ENCODE results near the gene IPO5. TPM values are rescaled to one million over a fixed set of nuclear protein-coding genes. Genes with fewer than 3 reads are reported as not detected.

Gene IPO5
- total and polyA plus RNA-seq, 3 donors from 2014 or later: 231 to 465 (median 323) TPM

DNA sequence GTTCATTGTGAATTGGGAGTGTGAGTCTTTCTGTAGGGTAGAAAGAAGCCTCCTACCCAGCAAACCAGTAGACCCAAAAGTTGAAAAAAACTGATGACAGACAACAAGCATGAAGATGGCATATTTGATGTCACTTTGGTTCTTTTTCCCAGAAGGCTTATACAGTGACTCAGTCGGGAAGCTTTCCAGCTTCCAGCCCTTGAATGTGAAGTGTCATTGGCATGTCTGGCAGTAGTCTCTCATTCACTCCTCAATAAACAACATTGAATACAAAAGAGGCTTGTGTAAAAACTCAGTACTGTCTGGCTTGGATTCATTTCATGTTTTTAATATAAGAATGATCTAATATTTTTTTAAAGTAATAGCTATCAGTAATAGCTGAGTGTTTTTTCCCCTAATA, 68.7 kb downstream of the IPO5 start:
- H3K27me3 ChIP-seq: no peaks in the 10 kb centered on the region
- H3K27ac ChIP-seq: no peak overlapping the region
- TF ChIP-seq, protein P1, sequence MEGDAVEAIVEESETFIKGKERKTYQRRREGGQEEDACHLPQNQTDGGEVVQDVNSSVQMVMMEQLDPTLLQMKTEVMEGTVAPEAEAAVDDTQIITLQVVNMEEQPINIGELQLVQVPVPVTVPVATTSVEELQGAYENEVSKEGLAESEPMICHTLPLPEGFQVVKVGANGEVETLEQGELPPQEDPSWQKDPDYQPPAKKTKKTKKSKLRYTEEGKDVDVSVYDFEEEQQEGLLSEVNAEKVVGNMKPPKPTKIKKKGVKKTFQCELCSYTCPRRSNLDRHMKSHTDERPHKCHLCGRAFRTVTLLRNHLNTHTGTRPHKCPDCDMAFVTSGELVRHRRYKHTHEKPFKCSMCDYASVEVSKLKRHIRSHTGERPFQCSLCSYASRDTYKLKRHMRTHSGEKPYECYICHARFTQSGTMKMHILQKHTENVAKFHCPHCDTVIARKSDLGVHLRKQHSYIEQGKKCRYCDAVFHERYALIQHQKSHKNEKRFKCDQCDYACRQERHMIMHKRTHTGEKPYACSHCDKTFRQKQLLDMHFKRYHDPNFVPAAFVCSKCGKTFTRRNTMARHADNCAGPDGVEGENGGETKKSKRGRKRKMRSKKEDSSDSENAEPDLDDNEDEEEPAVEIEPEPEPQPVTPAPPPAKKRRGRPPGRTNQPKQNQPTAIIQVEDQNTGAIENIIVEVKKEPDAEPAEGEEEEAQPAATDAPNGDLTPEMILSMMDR (IDR thresholded peaks at IDR 0.05): no peak
- TF ChIP-seq POLR2A (IDR thresholded peaks at IDR 0.05): no peak
- no peaks in the 10 kb centered on the region for H3K4me1 ChIP-seq
- DNase-seq: peak; percentile 35
- no peak overlapping the region for H3K4me3 ChIP-seq
- 57 to 69% methylated on average over 1 of the region's 1 CpG for WGBS, 2 donors
- H3K9me3 ChIP-seq: no peaks in the 10 kb centered on the region
- H3K36me3 ChIP-seq (ENCODE audit: low read depth, missing control alignments): no peaks in the 10 kb centered on the region
- intact Hi-C loops (cut with DNase I; ENCODE audit: low total_unique reads): no loop called here

- Histone ChIP-seq H3K4me3 (no peak overlapping the region), H3K27me3 (no peaks in the 10 kb centered on the region), H3K4me1 (no peaks in the 10 kb centered on the region), H3K27ac (no peak overlapping the region), H3K36me3 (ENCODE audit: low read depth, missing control alignments) (no peaks in the 10 kb centered on the region), H3K9me3 (no peaks in the 10 kb centered on the region)
- DNase-seq: no peak
- intact Hi-C loops (cut with DNase I; ENCODE audit: low total_unique reads): no loop called here
- WGBS, 2 donors: 94 to 95% methylated on average over 7 of the region's 7 CpGs
- TF ChIP-seq POLR2A (IDR thresholded peaks at IDR 0.05): no peak
- TF ChIP-seq, protein P1 (IDR thresholded peaks at IDR 0.05): no peak
Observed at GRCh38 chr13:98025480-98026025, 72.1 kb downstream of the IPO5 start.

GRCh38 chr13:98026457-98026857, 73.0 kb downstream of the IPO5 start:
- TF ChIP-seq, protein P1 (IDR thresholded peaks at IDR 0.05): no peak
- TF ChIP-seq POLR2A (IDR thresholded peaks at IDR 0.05): no peak
- no peak for DNase-seq
- H3K9me3 ChIP-seq: no peaks in the 10 kb centered on the region
- H3K4me1 ChIP-seq: no peaks in the 10 kb centered on the region
- no peak overlapping the region for H3K27ac ChIP-seq
- no peak overlapping the region for H3K4me3 ChIP-seq
- no peaks in the 10 kb centered on the region for H3K36me3 ChIP-seq (ENCODE audit: low read depth, missing control alignments)
- no peaks in the 10 kb centered on the region for H3K27me3 ChIP-seq
- intact Hi-C loops (cut with DNase I; ENCODE audit: low total_unique reads): no loop called here
- 42 to 53% methylated on average over 3 of the region's 3 CpGs for WGBS, 2 donors

- Histone ChIP-seq H3K27ac (no peak overlapping the region), H3K4me1 (no peaks in the 10 kb centered on the region), H3K4me3 (no peak overlapping the region), H3K27me3 (no peaks in the 10 kb centered on the region), H3K9me3 (no peaks in the 10 kb centered on the region), H3K36me3 (ENCODE audit: low read depth, missing control alignments) (no peaks in the 10 kb centered on the region)
- intact Hi-C loops (cut with DNase I; ENCODE audit: low total_unique reads): no loop called here
- DNase-seq: no peak
- TF ChIP-seq POLR2A (IDR thresholded peaks at IDR 0.05): no peak
- TF ChIP-seq, protein P1 (IDR thresholded peaks at IDR 0.05): no peak
- WGBS, 2 donors: 84 to 87% methylated on average over 5 of the region's 5 CpGs
Observed at GRCh38 chr13:98032168-98032567, 78.7 kb downstream of the IPO5 start.

Measured in testis (tissue), 3 donors.